GM23248 (cell line): ENCODE measurements around the gene RGS13.

Experiments
- EZH2 ChIP-seq: fragments of 200-600 bp; sonication (generic); IDR thresholded peaks from 2 replicates; pipeline ENCODE4 v1.6.1; 2018; ENCODE audit warnings: antibody characterized with exemption, mild to moderate bottlenecking; ENCODE audit not compliant: insufficient read depth, poor library complexity, severe bottlenecking
- EZH2phosphoT487 ChIP-seq: fragments of 200-600 bp; sonication (generic); IDR thresholded peaks from 2 replicates; pipeline ENCODE4 v1.6.1; 2018; ENCODE audit warnings: antibody characterized with exemption, moderate library complexity, mild to moderate bottlenecking, low read depth; ENCODE audit not compliant: insufficient read depth

- TF ChIP-seq EZH2 (no peak), EZH2phosphoT487 (no peak)
Observed at GRCh38 chr1:192691041-192691440, 55.1 kb downstream of the RGS13 start.
